Heart right ventricle (tissue), 16 donors: ENCODE data around the gene PTPRD. TPM values are rescaled to one million over a fixed set of nuclear protein-coding genes. Genes with fewer than 3 reads are reported as not detected.

Source experiments
- ATAC-seq, 8 donors: fragments of 200-7000 bp; cut with Tn5 transposase; one replicate each; pipeline ENCODE4 v1.9.1; 2020; ENCODE audit warnings: mild to moderate bottlenecking in 8 of 8, moderate library complexity in 8 of 8, moderate number of reproducible peaks in 1 of 8
- DNase-seq, 2 donors: peaks; one replicate each; pipeline ENCODE4 v3.0.0-alpha.2; 2020
- H3K27ac ChIP-seq, 10 donors: fragments of 200-600 bp; sonication (generic) in 2 of 10; one replicate each; pipeline versions ENCODE4 v1.5.0 to v1.8.0; 2020 to 2022; ENCODE audit warnings: mild to moderate bottlenecking in 3 of 10
- H3K27me3 ChIP-seq, 7 donors: fragments of 200-600 bp; one replicate each; pipeline ENCODE4 v1.8.0; 2021 to 2022; ENCODE audit warnings: mild to moderate bottlenecking in 2 of 7
- H3K36me3 ChIP-seq, 9 donors: fragments of 200-600 bp; sonication (generic) in 1 of 9; one replicate each; pipeline versions ENCODE4 v1.5.0 to v1.8.0; 2020 to 2022; ENCODE audit warnings: mild to moderate bottlenecking in 2 of 9
- H3K4me1 ChIP-seq, 9 donors: fragments of 200-600 bp; sonication (generic) in 1 of 9; one replicate each; pipeline versions ENCODE4 v1.5.0 to v1.8.0; 2020 to 2022; ENCODE audit warnings: mild to moderate bottlenecking in 4 of 9
- H3K4me3 ChIP-seq, 10 donors: fragments of 200-600 bp; sonication (generic) in 2 of 10; one replicate each; pipeline versions ENCODE4 v1.5.0 to v1.8.0; 2020 to 2022; ENCODE audit warnings: mild to moderate bottlenecking in 7 of 10, moderate library complexity in 2 of 10
- H3K9me3 ChIP-seq, 11 donors: fragments of 200-600 bp in 10 of 11; sonication (generic) in 2 of 11; one replicate each; pipeline versions ENCODE4 v1.5.0 to v1.8.0; 2013 to 2022; ENCODE audit warnings: mild to moderate bottlenecking in 2 of 11, control low read depth in 1 of 11, moderate library complexity in 1 of 11
- WGBS, 2 donors: extraction: QIAGEN DNeasy Blood & Tissue Kit; methylation state at CpG; one replicate each; pipeline ENCODE4 v1.1.7; 2013; ENCODE audit warnings: inconsistent platforms in 1 of 2; 5-methylcytosine and 5-hydroxymethylcytosine counted together
- intact Hi-C, 10 donors: fragments of 100-400 bp; cut with DNase I; formaldehyde crosslinking; loops; one replicate each; pipeline versions ENCODE4 v1.11.1 to v1.14.2; 2022
- polyA plus RNA-seq, 2 donors: library from polyadenylated mRNA; stranded (reverse); fragments of 200-250 nt; gene quantifications; one replicate each; pipeline ENCODE4 v1.2.3, GENCODE V29; 2013
- total RNA-seq, 10 donors: library from RNA; stranded (reverse); fragmentation: NEBNext Ultra II Directional in 3 of 10; extraction: Animal tissue kit (Norgen Biotek cat#: 25700) in 3 of 10; gene quantifications; one replicate each; pipeline versions ENCODE4 v1.2.1 to v1.2.4, GENCODE V29; 2021 to 2023
- TF ChIP-seq, protein P1 (sequence below), 9 donors: fragments of 200-600 bp; sonication (generic) in 2 of 9; IDR thresholded peaks; one replicate each; pipeline versions ENCODE4 v1.5.0 to v1.8.0; 2021 to 2022; ENCODE audit warnings: antibody characterized with exemption in 9 of 9, mild to moderate bottlenecking in 5 of 9, moderate library complexity in 1 of 9
- donor health status: Arrhythmogenic right ventricular cardiomyopathy.
- donor health status: ischemic (EF 13 %, LVEDD 7.1; RV severe dilation, severe dysfunction).
- donor health status: healthy with polysubstance abuse.
- donor health status: DM: no; HTN: yes; CAD: no.
- donor health status: DM: no; HTN: no; CAD: no.
- donor health status: ischemic (EF 25% LVEDD 6.9; RV normal size, moderate dysfunction).
- donor health status: ischemic (EF 25% LVEDD 5.7; RV mildly dilated, moderate dysfunction).
- donor health status: healthy.
- donor health status: DM: yes; HTN: yes; CAD: no.
- donor health status: Ischemic cardiomyopathy.
- donor health status: ischemic (EF 35%, LVEDD 5.7; RV mildly dilated, moderate dysfunction).
- donor health status: nonischemic (EF 11% LVEDD 7.7; RV severe dilation, severe dysfunction).
- donor health status: DM: yes; HTN: yes; CAD: no.
- donor health status: PGD.
- donor health status: ischemic (EF 29% LVEDD 5.4; RV normal size, mild dysfunction).
- donor health status: nonischemic (EF 23%, LVEDD 6.1; RV moderate dilation, normal function).

The PTPRD gene
- total and polyA plus RNA-seq, 12 donors: 1.4 to 25.2 (median 13.0) TPM

DNA sequence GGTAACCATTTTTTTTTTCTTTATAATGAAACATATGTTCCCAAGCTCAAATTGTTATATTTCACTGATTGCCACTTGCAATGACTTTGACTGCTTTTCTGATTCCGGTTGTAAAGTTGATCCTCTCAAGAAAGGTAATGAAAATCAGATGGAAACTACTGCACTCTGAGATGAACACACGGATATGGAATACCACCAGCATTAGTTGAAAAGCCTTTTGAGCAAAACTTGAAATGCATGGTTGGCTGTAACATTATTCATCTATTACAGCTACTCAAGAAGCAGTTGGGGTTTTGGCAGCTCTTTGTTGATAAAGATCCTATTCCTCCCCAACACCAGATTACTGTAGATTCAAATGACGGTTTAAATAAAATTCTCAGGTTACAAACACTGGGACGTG is 2221.7 kb downstream of the PTPRD start:
- Histone ChIP-seq H3K4me1 (no peaks in the 10 kb centered on the region), H3K9me3 (no peaks in the 10 kb centered on the region), H3K27me3 (no peaks in the 10 kb centered on the region), H3K27ac (no peak overlapping the region), H3K36me3 (no peaks in the 10 kb centered on the region), H3K4me3 (no peak overlapping the region)
- intact Hi-C loops: no loop called here
- ATAC-seq (no peak), DNase-seq (no peak)
- WGBS, 2 donors: 80% methylated on average over 4 of the region's 4 CpGs
- TF ChIP-seq, protein P1, sequence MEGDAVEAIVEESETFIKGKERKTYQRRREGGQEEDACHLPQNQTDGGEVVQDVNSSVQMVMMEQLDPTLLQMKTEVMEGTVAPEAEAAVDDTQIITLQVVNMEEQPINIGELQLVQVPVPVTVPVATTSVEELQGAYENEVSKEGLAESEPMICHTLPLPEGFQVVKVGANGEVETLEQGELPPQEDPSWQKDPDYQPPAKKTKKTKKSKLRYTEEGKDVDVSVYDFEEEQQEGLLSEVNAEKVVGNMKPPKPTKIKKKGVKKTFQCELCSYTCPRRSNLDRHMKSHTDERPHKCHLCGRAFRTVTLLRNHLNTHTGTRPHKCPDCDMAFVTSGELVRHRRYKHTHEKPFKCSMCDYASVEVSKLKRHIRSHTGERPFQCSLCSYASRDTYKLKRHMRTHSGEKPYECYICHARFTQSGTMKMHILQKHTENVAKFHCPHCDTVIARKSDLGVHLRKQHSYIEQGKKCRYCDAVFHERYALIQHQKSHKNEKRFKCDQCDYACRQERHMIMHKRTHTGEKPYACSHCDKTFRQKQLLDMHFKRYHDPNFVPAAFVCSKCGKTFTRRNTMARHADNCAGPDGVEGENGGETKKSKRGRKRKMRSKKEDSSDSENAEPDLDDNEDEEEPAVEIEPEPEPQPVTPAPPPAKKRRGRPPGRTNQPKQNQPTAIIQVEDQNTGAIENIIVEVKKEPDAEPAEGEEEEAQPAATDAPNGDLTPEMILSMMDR (IDR thresholded peaks at IDR 0.05): no peak

DNA sequence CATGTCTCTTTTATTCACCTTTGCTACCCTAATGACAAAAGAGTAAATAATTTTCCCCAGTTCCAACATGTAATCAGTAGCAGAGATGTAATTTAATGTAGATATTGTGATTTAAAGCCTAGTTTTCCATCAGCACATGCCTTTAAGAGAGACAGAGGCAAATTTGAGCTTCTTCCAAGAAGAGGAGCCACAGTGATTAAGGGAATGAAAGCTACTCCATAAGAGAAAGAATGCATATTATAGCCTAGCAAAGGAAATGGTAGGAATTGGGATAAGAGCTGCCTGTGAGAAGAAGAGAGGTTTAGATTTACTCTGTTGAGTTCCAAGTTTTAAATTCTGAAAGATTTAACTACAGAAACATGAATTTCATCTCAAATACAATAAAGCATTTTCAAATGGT is 2222.2 kb downstream of the PTPRD start:
- no peak overlapping the region for H3K4me3 ChIP-seq
- intact Hi-C loops: no loop called here
- H3K36me3 ChIP-seq: no peaks in the 10 kb centered on the region
- TF ChIP-seq, protein P1 (IDR thresholded peaks at IDR 0.05): no peak
- H3K4me1 ChIP-seq: no peaks in the 10 kb centered on the region
- ATAC-seq (no peak), DNase-seq (no peak)
- no peak overlapping the region for H3K27ac ChIP-seq
- H3K27me3 ChIP-seq: no peaks in the 10 kb centered on the region
- H3K9me3 ChIP-seq: no peaks in the 10 kb centered on the region

DNA sequence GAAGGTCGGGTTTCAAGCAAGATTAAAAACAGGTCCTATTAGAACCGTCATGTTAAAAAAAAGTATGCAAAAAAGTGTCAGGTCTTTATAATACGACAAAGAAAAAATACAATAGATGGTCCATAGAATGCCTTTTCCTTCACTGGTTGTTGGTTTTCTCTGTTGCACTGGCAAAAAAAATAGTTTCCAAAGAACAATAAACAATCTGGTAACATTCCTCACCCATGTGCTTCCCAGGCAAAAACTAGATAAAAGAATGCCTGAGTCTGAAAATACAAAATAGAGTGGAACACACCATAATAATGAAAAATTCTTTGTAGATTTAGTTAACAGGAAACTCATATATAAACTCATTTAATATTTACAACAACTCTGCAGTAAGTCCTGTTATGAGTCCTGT is 2223.3 kb downstream of the PTPRD start:
- 82 to 92% methylated on average over 3 of the region's 3 CpGs for WGBS, 2 donors
- Histone ChIP-seq H3K9me3 (no peaks in the 10 kb centered on the region), H3K4me3 (no peak overlapping the region), H3K36me3 (no peaks in the 10 kb centered on the region), H3K27me3 (no peaks in the 10 kb centered on the region), H3K27ac (no peak overlapping the region), H3K4me1 (no peaks in the 10 kb centered on the region)
- TF ChIP-seq, protein P1 (IDR thresholded peaks at IDR 0.05): no peak
- intact Hi-C loops: no loop called here
- ATAC-seq: no peak
- DNase-seq: no peak

DNA sequence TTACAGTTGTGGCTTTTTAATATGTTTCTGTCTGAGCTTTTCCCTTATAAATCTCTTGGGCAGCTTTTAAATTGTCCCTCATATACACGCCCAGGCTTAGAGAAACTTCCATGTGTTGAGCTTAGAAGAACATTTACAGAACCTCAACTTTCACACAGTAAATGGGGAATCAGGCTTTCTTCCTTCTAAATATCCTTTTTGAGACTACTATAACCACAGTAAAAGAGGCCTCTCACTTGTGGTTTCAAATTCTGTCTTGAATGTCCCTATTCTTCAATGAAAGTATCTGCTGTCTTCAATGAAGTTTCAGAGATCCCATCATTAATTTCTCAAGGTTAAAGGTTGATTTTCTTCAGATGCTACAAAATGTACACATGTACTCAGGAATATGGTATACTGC is 2224.7 kb downstream of the PTPRD start:
- H3K9me3 ChIP-seq: no peaks in the 10 kb centered on the region
- ATAC-seq (no peak), DNase-seq (no peak)
- no peaks in the 10 kb centered on the region for H3K4me1 ChIP-seq
- H3K27me3 ChIP-seq: no peaks in the 10 kb centered on the region
- no peak overlapping the region for H3K4me3 ChIP-seq
- no peak overlapping the region for H3K27ac ChIP-seq
- intact Hi-C loops: no loop called here
- TF ChIP-seq, protein P1 (IDR thresholded peaks at IDR 0.05): no peak
- no peaks in the 10 kb centered on the region for H3K36me3 ChIP-seq
- 80 to 82% methylated on average over 1 of the region's 1 CpG for WGBS, 2 donors

DNA sequence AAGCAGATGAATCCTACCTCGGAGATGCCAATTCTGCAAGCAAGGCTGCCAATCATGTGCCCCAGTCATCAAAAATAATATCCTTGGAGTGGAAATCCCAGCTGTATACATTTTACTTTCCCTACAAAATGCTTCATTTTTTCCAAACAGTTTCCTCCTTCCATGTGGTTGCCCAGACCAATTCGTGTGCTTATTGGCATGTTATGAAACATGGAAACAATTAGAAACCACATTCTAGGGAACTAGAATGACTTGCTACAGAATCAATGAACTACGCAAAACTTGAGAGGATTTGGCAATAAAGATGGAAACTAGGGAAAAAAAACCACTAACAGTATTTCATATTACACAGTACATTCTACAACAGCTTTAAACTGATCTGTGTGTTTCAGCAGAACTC is 2228.7 kb downstream of the PTPRD start:
- no peak overlapping the region for H3K4me3 ChIP-seq
- no peaks in the 10 kb centered on the region for H3K27me3 ChIP-seq
- intact Hi-C loops: no loop called here
- H3K27ac ChIP-seq: no peak overlapping the region
- no peaks in the 10 kb centered on the region for H3K9me3 ChIP-seq
- TF ChIP-seq, protein P1 (IDR thresholded peaks at IDR 0.05): no peak
- H3K4me1 ChIP-seq: no peaks in the 10 kb centered on the region
- ATAC-seq: no peak
- 82 to 91% methylated on average over 3 of the region's 3 CpGs for WGBS, 2 donors
- DNase-seq: no peak
- H3K36me3 ChIP-seq: no peaks in the 10 kb centered on the region
